Measurements from ENCODE around the gene FBXO21.

- TF ChIP-seq CTCF (IDR thresholded peaks at IDR 0.05): no peak
- TF ChIP-seq POLR2A (IDR thresholded peaks at IDR 0.05): no peak
Observed at GRCh38 chr12:117142094-117142493, 48.2 kb downstream of the FBXO21 start.
